Hepatocyte (in vitro differentiated cells): Measurements from ENCODE around the gene TASP1. TPM values are rescaled to one million over a fixed set of nuclear protein-coding genes. Genes with fewer than 3 reads are reported as not detected.

Experiments used
- DNase-seq: peaks from one replicate; pipeline ENCODE4 v3.0.0-alpha.2; 2016; ENCODE audit warnings: low spot score
- H2AFZ ChIP-seq: fragments of 200-600 bp; sonication (generic); 2 replicates; pipeline ENCODE4 v1.6.0; 2016; ENCODE audit warnings: antibody characterized with exemption, mild to moderate bottlenecking
- H3K27ac ChIP-seq: fragments of 200-600 bp; sonication (generic); 2 replicates; pipeline ENCODE4 v1.5.1; 2016; ENCODE audit warnings: mild to moderate bottlenecking
- H3K27me3 ChIP-seq: fragments of 200-600 bp; sonication (generic); 2 replicates; pipeline ENCODE4 v1.6.1; 2016
- H3K36me3 ChIP-seq: fragments of 200-600 bp; sonication (generic); replicated peaks from 2 replicates; pipeline ENCODE4 v1.5.1; 2016; ENCODE audit warnings: low read depth; ENCODE audit not compliant: insufficient read depth
- H3K4me1 ChIP-seq: fragments of 200-600 bp; sonication (generic); 2 replicates; pipeline ENCODE4 v1.5.1; 2016; ENCODE audit warnings: mild to moderate bottlenecking, moderate library complexity; ENCODE audit not compliant: insufficient read depth
- H3K4me2 ChIP-seq: fragments of 200-600 bp; sonication (generic); 2 replicates; pipeline ENCODE4 v1.6.0; 2016
- H3K4me3 ChIP-seq: fragments of 200-600 bp; sonication (generic); 2 replicates; pipeline ENCODE4 v1.5.1; 2016; ENCODE audit warnings: mild to moderate bottlenecking
- H3K79me2 ChIP-seq: fragments of 200-600 bp; sonication (generic); 2 replicates; pipeline ENCODE4 v1.6.0; 2017; ENCODE audit warnings: mild to moderate bottlenecking
- H3K9me2 ChIP-seq: fragments of 200-600 bp; sonication (generic); replicated peaks from 2 replicates; pipeline ENCODE4 v1.6.0; 2017; ENCODE audit warnings: mild to moderate bottlenecking; ENCODE audit not compliant: insufficient read depth
- H3K9me3 ChIP-seq: fragments of 200-600 bp; sonication (generic); 2 replicates; pipeline ENCODE4 v1.5.1; 2016; ENCODE audit warnings: low read depth, mild to moderate bottlenecking
- H4K20me1 ChIP-seq: fragments of 200-600 bp; sonication (generic); 2 replicates; pipeline ENCODE4 v1.6.0; 2016; ENCODE audit warnings: mild to moderate bottlenecking; ENCODE audit not compliant: insufficient read depth, poor library complexity, severe bottlenecking
- EZH2 ChIP-seq: fragments of 200-600 bp; sonication (generic); IDR thresholded peaks from 2 replicates; pipeline ENCODE4 v1.6.1; 2016; ENCODE audit warnings: antibody characterized with exemption, mild to moderate bottlenecking, borderline replicate concordance
- EZH2phosphoT487 ChIP-seq: fragments of 200-600 bp; sonication (generic); IDR thresholded peaks from one replicate; pipeline ENCODE4 v1.6.1; 2018; ENCODE audit warnings: antibody characterized with exemption, mild to moderate bottlenecking, low read depth, moderate library complexity; ENCODE audit not compliant: unreplicated experiment, severe bottlenecking
- WGBS: methylation state at CpG from one replicate; pipeline ENCODE4 v1.1.6; 2016; ENCODE audit warnings: low lambda C conversion rate; ENCODE audit errors: missing lambda C conversion rate; 5-methylcytosine and 5-hydroxymethylcytosine counted together
- polyA plus RNA-seq: library from polyadenylated mRNA; unstranded; fragments of >200 nt; fragmentation: Nextera tagmentation; extraction: Ambion mirVana; gene quantifications from 2 replicates; pipeline ENCODE4 v1.2.1, GENCODE V29; 2016
- total RNA-seq: library from RNA; depleted of rRNA; stranded (reverse); fragments of >200 nt; gene quantifications from 2 replicates; pipeline ENCODE4 v1.2.3, GENCODE V29; 2014
- TF ChIP-seq, protein P1 (sequence below): fragments of 200-600 bp; sonication (generic); IDR thresholded peaks from 2 replicates; pipeline ENCODE4 v1.5.1; 2016; ENCODE audit warnings: antibody characterized with exemption, mild to moderate bottlenecking; ENCODE audit not compliant: poor library complexity

TASP1 gene
- total and polyA plus RNA-seq, 2 experiments from 2014 or later, result 11.1 to 12.9 TPM

DNA sequence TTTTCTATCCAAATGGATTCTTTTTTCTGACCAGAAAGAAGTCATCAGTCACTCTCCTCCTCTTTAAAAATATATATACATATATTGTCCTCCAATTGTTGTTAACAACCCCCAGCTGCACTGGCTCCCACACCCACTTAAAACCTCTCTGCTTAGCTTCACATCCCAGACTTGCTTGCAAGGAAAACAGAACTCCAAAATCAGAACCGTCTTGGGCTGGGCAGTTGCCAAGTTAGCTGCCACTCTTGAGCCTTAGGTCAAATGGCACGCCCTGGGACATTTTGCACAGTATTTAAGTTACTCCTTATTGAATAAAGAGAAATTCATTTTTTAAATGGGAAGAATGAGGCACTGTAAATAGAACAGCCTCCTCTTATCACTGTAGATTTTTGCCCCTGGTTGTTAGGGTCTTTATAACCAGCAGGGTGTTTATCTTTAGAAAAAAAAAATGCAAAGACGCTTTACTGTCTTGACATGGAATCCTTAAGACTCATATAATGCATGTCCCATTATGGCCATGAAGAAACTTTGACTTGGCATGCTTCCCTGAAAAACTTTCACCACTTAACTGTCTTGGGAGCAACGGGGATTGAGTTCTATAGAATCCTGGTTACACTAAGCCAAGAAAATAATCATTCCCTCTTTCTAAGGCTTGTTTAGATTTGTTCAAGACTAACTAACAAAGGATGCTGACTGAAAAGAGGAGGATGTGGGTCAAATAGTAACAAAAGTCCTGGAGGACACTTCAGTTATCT lies 213.2 kb downstream of the TASP1 start:
- H3K27me3 ChIP-seq, result no peaks in the 10 kb centered on the region
- TF ChIP-seq, protein P1, sequence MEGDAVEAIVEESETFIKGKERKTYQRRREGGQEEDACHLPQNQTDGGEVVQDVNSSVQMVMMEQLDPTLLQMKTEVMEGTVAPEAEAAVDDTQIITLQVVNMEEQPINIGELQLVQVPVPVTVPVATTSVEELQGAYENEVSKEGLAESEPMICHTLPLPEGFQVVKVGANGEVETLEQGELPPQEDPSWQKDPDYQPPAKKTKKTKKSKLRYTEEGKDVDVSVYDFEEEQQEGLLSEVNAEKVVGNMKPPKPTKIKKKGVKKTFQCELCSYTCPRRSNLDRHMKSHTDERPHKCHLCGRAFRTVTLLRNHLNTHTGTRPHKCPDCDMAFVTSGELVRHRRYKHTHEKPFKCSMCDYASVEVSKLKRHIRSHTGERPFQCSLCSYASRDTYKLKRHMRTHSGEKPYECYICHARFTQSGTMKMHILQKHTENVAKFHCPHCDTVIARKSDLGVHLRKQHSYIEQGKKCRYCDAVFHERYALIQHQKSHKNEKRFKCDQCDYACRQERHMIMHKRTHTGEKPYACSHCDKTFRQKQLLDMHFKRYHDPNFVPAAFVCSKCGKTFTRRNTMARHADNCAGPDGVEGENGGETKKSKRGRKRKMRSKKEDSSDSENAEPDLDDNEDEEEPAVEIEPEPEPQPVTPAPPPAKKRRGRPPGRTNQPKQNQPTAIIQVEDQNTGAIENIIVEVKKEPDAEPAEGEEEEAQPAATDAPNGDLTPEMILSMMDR, result no peak
- no peak for TF ChIP-seq EZH2
- TF ChIP-seq EZH2phosphoT487, result no peak
- H3K27ac ChIP-seq, result no peak overlapping the region
- H3K36me3 ChIP-seq, result no peaks in the 10 kb centered on the region
- peaks cover 14% of the 10 kb centered on the region for H3K4me1 ChIP-seq
- H3K4me3 ChIP-seq, result no peak overlapping the region
- H2AFZ ChIP-seq, result no peak overlapping the region
- H3K4me2 ChIP-seq, result no peak overlapping the region
- no peaks in the 10 kb centered on the region for H3K79me2 ChIP-seq
- no peaks in the 10 kb centered on the region for H3K9me3 ChIP-seq
- H4K20me1 ChIP-seq, result no peaks in the 10 kb centered on the region
- H3K9me2 ChIP-seq, result no peaks in the 10 kb centered on the region
- 27% methylated on average over 4 of the region's 4 CpGs for WGBS
- DNase-seq, result no peak

DNA sequence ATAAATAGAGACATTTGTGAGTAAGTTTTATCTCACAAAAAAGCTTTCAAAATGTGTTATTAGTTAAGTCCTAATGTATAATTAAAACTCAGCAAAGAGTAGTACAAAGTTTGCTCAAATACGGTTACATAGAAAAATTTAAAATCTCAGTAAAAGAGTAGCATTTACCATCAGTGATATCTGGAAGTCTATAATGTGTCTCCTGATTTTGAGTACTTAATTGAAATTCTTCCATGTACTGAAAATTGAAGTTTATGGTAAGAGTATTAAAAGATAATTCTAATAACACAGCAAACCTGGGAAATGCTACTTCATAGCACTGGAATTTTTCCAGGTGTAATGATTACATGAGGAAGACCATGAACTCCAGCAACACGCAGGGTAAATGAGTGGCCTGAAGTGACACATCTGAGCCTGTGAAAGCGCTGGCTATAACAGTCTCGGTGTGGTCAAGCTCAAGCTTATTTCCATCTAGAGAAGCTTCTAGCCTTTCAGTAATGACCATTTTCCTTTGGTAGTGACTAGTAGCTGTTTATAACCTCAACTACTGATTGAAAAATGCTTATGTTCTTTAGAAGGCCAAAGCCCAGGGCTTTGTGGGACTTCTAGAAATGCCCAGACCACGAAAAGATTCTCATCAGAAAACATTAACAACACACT lies 214.4 kb downstream of the TASP1 start:
- H3K79me2 ChIP-seq, result no peaks in the 10 kb centered on the region
- H3K9me2 ChIP-seq, result no peaks in the 10 kb centered on the region
- H2AFZ ChIP-seq, result no peak overlapping the region
- WGBS, result 82% methylated on average over 5 of the region's 5 CpGs
- peak overlapping the region; percentile 30 for H3K27ac ChIP-seq
- no peak for TF ChIP-seq EZH2phosphoT487
- no peak for TF ChIP-seq EZH2
- TF ChIP-seq, protein P1, result no peak
- H3K4me3 ChIP-seq, result no peak overlapping the region
- H3K4me1 ChIP-seq, result peaks cover 26% of the 10 kb centered on the region
- DNase-seq, result no peak
- H3K36me3 ChIP-seq, result no peaks in the 10 kb centered on the region
- no peaks in the 10 kb centered on the region for H4K20me1 ChIP-seq
- no peaks in the 10 kb centered on the region for H3K9me3 ChIP-seq
- no peaks in the 10 kb centered on the region for H3K27me3 ChIP-seq
- H3K4me2 ChIP-seq, result no peak overlapping the region

DNA sequence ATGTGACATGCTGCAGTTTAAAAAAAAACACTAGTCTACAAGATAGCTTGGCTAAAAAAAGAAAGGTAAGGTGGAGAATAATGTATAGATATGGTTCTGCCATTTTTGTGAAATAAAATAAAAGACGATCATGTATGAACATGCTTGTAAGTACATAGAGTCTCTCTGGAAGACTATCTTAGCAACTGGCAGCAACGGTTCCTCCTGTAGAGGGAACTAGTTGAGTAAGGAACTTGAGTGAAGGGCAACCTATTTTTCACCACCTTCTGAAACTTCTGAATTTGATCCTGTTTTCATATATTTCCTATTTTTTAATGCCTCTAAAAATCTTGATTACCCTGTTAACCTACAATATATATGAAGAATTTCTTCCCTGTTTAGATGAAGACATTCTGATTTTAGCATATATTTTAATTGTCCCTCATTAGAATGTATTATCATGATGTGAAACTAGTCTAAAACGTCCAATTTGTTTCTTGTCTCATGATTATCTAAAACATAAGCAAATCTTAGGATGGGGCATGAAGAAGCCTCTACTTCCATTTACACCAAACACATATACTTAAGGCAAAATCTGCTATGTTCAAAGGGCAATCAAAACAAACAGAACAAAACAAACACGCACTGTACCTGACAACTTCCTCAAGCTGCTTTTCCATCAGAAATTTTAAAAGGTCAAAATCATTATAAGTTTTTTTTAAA lies 215.1 kb downstream of the TASP1 start:
- Histone ChIP-seq H2AFZ (no peak overlapping the region), H3K9me3 (no peaks in the 10 kb centered on the region), H3K4me3 (no peak overlapping the region), H3K27ac (peak overlapping the region; percentile 30), H3K79me2 (no peaks in the 10 kb centered on the region), H3K4me2 (no peak overlapping the region), H3K27me3 (no peaks in the 10 kb centered on the region), H3K4me1 (peaks cover 28% of the 10 kb centered on the region), H3K36me3 (no peaks in the 10 kb centered on the region), H3K9me2 (no peaks in the 10 kb centered on the region), H4K20me1 (no peaks in the 10 kb centered on the region)
- WGBS, result 77% methylated on average over 4 of the region's 4 CpGs
- TF ChIP-seq EZH2 (no peak), EZH2phosphoT487 (no peak)
- TF ChIP-seq, protein P1, result no peak
- DNase-seq, result no peak
